ENCODE results near the gene MAEL. TPM values are rescaled to one million over a fixed set of nuclear protein-coding genes. Genes with fewer than 3 reads are reported as not detected.
"Not testable (repeated sequence)": the region's sequence is repeated elsewhere in the genome, so short reads cannot be mapped to it uniquely, and the experiment has no call there.

MAEL gene
- total RNA-seq, 4 donors from 2014 or later, result 0.69 TPM; not detected in 3

DNA sequence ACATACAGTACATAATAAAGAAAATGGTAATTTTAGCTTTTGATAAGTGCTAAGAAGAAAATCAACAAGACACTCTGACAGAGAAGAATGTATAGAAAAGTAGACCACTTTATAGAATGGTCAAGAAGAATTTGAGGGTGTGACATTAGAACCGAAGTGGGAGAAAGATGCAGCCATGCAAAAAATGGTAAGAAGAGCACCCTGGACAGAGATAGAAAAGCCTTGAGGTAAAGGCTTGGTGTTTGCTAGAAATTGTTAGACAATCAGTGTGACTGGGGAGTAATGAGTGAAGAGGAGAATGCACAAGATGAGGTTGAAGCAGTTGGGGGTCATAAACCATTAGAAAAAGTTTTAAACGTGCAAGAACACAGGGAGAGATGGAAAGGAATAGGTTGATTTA lies 23.5 kb downstream of the MAEL start:
- intact Hi-C loops (cut with DNase I; ENCODE audit: low total_unique reads), result no loop called here
- Histone ChIP-seq H3K36me3 (no peaks in the 10 kb centered on the region), H3K27me3 (no peaks in the 10 kb centered on the region), H3K4me1 (no peaks in the 10 kb centered on the region), H3K4me3 (no peak overlapping the region), H3K27ac (no peak overlapping the region), H3K9me3 (no peaks in the 10 kb centered on the region)
- TF ChIP-seq, protein P1, sequence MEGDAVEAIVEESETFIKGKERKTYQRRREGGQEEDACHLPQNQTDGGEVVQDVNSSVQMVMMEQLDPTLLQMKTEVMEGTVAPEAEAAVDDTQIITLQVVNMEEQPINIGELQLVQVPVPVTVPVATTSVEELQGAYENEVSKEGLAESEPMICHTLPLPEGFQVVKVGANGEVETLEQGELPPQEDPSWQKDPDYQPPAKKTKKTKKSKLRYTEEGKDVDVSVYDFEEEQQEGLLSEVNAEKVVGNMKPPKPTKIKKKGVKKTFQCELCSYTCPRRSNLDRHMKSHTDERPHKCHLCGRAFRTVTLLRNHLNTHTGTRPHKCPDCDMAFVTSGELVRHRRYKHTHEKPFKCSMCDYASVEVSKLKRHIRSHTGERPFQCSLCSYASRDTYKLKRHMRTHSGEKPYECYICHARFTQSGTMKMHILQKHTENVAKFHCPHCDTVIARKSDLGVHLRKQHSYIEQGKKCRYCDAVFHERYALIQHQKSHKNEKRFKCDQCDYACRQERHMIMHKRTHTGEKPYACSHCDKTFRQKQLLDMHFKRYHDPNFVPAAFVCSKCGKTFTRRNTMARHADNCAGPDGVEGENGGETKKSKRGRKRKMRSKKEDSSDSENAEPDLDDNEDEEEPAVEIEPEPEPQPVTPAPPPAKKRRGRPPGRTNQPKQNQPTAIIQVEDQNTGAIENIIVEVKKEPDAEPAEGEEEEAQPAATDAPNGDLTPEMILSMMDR (IDR thresholded peaks at IDR 0.05), result no peak
- TF ChIP-seq POLR2A (IDR thresholded peaks at IDR 0.05), result no peak
- DNase-seq, result no peak

GRCh38 chr1:167013108-167013929 lies 24.2 kb downstream of the MAEL start:
- no peaks in the 10 kb centered on the region for H3K4me1 ChIP-seq
- no peak overlapping the region for H3K27ac ChIP-seq
- H3K27me3 ChIP-seq, result no peaks in the 10 kb centered on the region
- H3K4me3 ChIP-seq, result no peak overlapping the region
- no peak for DNase-seq
- no peaks in the 10 kb centered on the region for H3K9me3 ChIP-seq
- H3K36me3 ChIP-seq, result no peaks in the 10 kb centered on the region
- intact Hi-C loops (cut with DNase I; ENCODE audit: low total_unique reads), result no loop called here
- TF ChIP-seq POLR2A (IDR thresholded peaks at IDR 0.05), result no peak
- TF ChIP-seq, protein P1 (IDR thresholded peaks at IDR 0.05), result no peak

- intact Hi-C loops (cut with DNase I; ENCODE audit: low total_unique reads), result no loop called here
- Histone ChIP-seq H3K27ac (no peak overlapping the region), H3K4me3 (no peak overlapping the region), H3K9me3 (no peaks in the 10 kb centered on the region), H3K36me3 (no peaks in the 10 kb centered on the region), H3K4me1 (no peaks in the 10 kb centered on the region), H3K27me3 (no peaks in the 10 kb centered on the region)
- no peak for TF ChIP-seq POLR2A (IDR thresholded peaks at IDR 0.05)
- TF ChIP-seq, protein P1 (IDR thresholded peaks at IDR 0.05), result no peak
- no peak for DNase-seq
Measured at GRCh38 chr1:167016100-167016750, 27.1 kb downstream of the MAEL start.

GRCh38 chr1:167022384-167022783 lies 33.3 kb downstream of the MAEL start:
- no peak for TF ChIP-seq POLR2A (IDR thresholded peaks at IDR 0.05)
- TF ChIP-seq, protein P1 (IDR thresholded peaks at IDR 0.05), result no peak
- DNase-seq, result no peak
- intact Hi-C loops (cut with DNase I; ENCODE audit: low total_unique reads), result no loop called here
- Histone ChIP-seq H3K27me3 (no peaks in the 10 kb centered on the region), H3K36me3 (no peaks in the 10 kb centered on the region), H3K4me3 (no peak overlapping the region), H3K27ac (no peak overlapping the region), H3K9me3 (no peaks in the 10 kb centered on the region), H3K4me1 (no peaks in the 10 kb centered on the region)

DNA sequence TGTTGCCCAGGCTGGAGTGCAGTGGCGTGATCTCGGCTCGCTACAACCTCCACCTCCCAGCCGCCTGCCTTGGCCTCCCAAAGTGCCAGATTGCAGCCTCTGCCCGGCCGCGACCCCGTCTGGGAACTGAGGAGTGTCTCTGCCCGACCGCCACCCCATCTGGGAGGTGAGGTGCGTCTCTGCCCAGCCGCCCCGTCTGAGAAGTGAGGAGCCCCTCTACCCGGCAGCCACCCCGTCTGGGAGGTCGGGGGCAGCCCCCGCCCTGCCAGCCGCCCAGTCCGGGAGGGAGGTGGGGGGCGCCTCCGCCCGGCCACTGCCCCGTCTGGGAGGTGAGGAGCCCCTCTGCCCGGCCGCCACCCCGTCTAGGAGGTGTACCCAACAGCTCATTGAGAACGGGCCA lies 40.5 kb downstream of the MAEL start:
- H3K27ac ChIP-seq; DNase-seq; H3K4me3 ChIP-seq; H3K4me1 ChIP-seq; H3K36me3 ChIP-seq; H3K27me3 ChIP-seq; intact Hi-C loops (cut with DNase I; ENCODE audit: low total_unique reads); H3K9me3 ChIP-seq: not testable (repeated sequence)
